SK-N-SH treated with all-trans-retinoic acid at 6 μM for 48 hours (cell line): ENCODE measurements around the gene CSF2RB.

ENCODE experiments used
- ATAC-seq: fragments of 200-7000 bp; cut with Tn5 transposase; 3 replicates; pipeline ENCODE4 v1.9.1; 2020; ENCODE audit warnings: mild to moderate bottlenecking, moderate library complexity
- ARNTL ChIP-seq: fragments of 450-650 bp; formaldehyde crosslinking; IDR thresholded peaks from 2 replicates; pipeline ENCODE4 v1.5.0; 2020; ENCODE audit warnings: low read depth, mild to moderate bottlenecking, moderate library complexity, borderline replicate concordance
- BACH2 ChIP-seq: fragments of 250-450 bp; sonication (Bioruptor Pico); IDR thresholded peaks from 2 replicates; pipeline ENCODE4 v1.9.0; 2021; ENCODE audit warnings: mild to moderate bottlenecking, borderline replicate concordance
- CREB5 ChIP-seq: fragments of 250-450 bp; sonication (Bioruptor Pico); IDR thresholded peaks from 2 replicates; pipeline ENCODE4 v1.5.1; 2020; ENCODE audit warnings: low read depth, mild to moderate bottlenecking, moderate library complexity
- CSDC2 ChIP-seq: fragments of 250-450 bp; sonication (Bioruptor Pico); IDR thresholded peaks from 2 replicates; pipeline ENCODE4 v1.5.0; 2020; ENCODE audit warnings: mild to moderate bottlenecking, moderate library complexity
- ESRRG ChIP-seq: fragments of 250-450 bp; sonication (Bioruptor Pico); IDR thresholded peaks from 2 replicates; pipeline ENCODE4 v1.6.1; 2021; ENCODE audit warnings: mild to moderate bottlenecking
- GLIS3 ChIP-seq: fragments of 250-450 bp; sonication (Bioruptor Pico); IDR thresholded peaks from 2 replicates; pipeline ENCODE4 v1.5.0; 2020; ENCODE audit warnings: mild to moderate bottlenecking, moderate library complexity
- PATZ1 ChIP-seq: fragments of 250-450 bp; sonication (Bioruptor Pico); IDR thresholded peaks from 2 replicates; pipeline ENCODE4 v1.8.0; 2020; ENCODE audit warnings: mild to moderate bottlenecking, moderate library complexity, borderline replicate concordance
- RARB ChIP-seq: fragments of 250-450 bp; sonication (Bioruptor Pico); IDR thresholded peaks from 2 replicates; pipeline ENCODE4 v1.8.0; 2021; ENCODE audit warnings: mild to moderate bottlenecking, moderate library complexity
- SNAI2 ChIP-seq: fragments of 250-450 bp; sonication (Bioruptor Pico); IDR thresholded peaks from 2 replicates; pipeline ENCODE4 v1.5.0; 2020; ENCODE audit warnings: mild to moderate bottlenecking, moderate library complexity
- TCF4 ChIP-seq: fragments of 250-450 bp; sonication (Bioruptor Pico); IDR thresholded peaks from 2 replicates; pipeline ENCODE4 v1.8.0; 2021; ENCODE audit warnings: mild to moderate bottlenecking, moderate library complexity, borderline replicate concordance
- TOX ChIP-seq: fragments of 250-450 bp; sonication (Bioruptor Pico); IDR thresholded peaks from 2 replicates; pipeline ENCODE4 v1.8.0; 2021; ENCODE audit warnings: mild to moderate bottlenecking, moderate library complexity, borderline replicate concordance
- TSHZ2 ChIP-seq: fragments of 250-450 bp; sonication (Bioruptor Pico); IDR thresholded peaks from 2 replicates; pipeline ENCODE4 v1.5.0; 2020; ENCODE audit warnings: mild to moderate bottlenecking, moderate library complexity
- ZC3H10 ChIP-seq: fragments of 250-450 bp; sonication (Bioruptor Pico); IDR thresholded peaks from 2 replicates; pipeline ENCODE4 v1.5.1; 2021; ENCODE audit warnings: mild to moderate bottlenecking, moderate library complexity
- ZFP3 ChIP-seq: fragments of 250-450 bp; sonication (Bioruptor Pico); IDR thresholded peaks from 2 replicates; pipeline ENCODE4 v1.5.0; 2020; ENCODE audit warnings: mild to moderate bottlenecking, moderate library complexity
- ZFP30 ChIP-seq: fragments of 450-650 bp; formaldehyde crosslinking; IDR thresholded peaks from 2 replicates; pipeline ENCODE4 v1.5.0; 2022; ENCODE audit warnings: mild to moderate bottlenecking, moderate library complexity
- ZNF8 ChIP-seq: fragments of 450-650 bp; formaldehyde crosslinking; IDR thresholded peaks from 2 replicates; pipeline ENCODE4 v1.5.0; 2020; ENCODE audit warnings: mild to moderate bottlenecking, moderate library complexity

CSF2RB gene

DNA sequence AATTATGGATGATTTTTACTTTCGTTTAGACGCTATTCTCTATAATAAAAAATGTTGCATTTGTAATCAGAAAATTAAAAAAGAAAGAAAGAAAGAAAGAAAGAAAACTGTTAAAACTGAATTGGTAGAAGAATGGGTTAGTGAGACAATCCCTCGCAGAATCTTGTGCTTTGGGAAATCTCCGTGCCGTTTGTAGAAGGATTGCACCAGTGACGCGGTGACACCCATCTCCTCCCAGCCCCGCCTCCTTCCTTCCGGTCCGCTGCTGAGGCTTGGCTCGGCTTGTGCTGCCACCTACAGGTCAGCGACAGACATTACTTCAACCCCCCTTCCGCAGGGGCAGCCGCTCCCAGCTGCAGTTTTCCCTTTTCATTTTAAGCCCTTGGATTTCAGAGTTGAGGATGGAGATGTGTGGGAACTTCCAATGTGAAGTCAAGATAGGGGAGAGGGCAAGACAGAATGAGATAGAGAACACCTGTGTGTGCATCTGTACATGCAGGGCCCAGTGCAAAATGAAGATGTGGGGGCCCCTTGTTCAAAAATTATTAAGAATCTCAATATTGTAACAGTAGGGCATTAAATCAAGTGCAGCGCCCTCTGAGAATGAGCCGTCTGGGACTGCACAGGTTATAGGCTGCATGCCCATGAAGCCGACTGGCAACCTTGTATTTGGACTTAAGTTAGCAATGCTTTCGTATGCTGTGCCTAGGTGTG, 64.7 kb downstream of the CSF2RB start:
- TF ChIP-seq ESRRG (CRISPR knock-in tag) (no peak), CREB5 (CRISPR knock-in tag) (no peak), TCF4 (CRISPR knock-in tag) (no peak), ZFP30 (no peak), RARB (CRISPR knock-in tag) (no peak), PATZ1 (CRISPR knock-in tag) (no peak), SNAI2 (CRISPR knock-in tag) (no peak)
- peak; percentile 94 for ATAC-seq

- TF ChIP-seq SNAI2 (CRISPR knock-in tag), result no peak
- no peak for TF ChIP-seq RARB (CRISPR knock-in tag)
- no peak for TF ChIP-seq ZNF8 (CRISPR knock-in tag)
- TF ChIP-seq BACH2 (CRISPR knock-in tag), result no peak
- TF ChIP-seq CSDC2, result no peak
- no peak for TF ChIP-seq PATZ1 (CRISPR knock-in tag)
- no peak for TF ChIP-seq TSHZ2
- TF ChIP-seq TOX (CRISPR knock-in tag), result no peak
- no peak for TF ChIP-seq ZFP30
- TF ChIP-seq ZFP3 (CRISPR knock-in tag), result no peak
- no peak for TF ChIP-seq GLIS3
- no peak for TF ChIP-seq ESRRG (CRISPR knock-in tag)
- TF ChIP-seq ZC3H10 (CRISPR knock-in tag), result no peak
- TF ChIP-seq TCF4 (CRISPR knock-in tag), result no peak
- TF ChIP-seq, all 23 proteins: peak for 0
- no peak for ATAC-seq
These were observed 65.8 kb downstream of the CSF2RB start for GRCh38 chr22:36979016-36979910.

DNA sequence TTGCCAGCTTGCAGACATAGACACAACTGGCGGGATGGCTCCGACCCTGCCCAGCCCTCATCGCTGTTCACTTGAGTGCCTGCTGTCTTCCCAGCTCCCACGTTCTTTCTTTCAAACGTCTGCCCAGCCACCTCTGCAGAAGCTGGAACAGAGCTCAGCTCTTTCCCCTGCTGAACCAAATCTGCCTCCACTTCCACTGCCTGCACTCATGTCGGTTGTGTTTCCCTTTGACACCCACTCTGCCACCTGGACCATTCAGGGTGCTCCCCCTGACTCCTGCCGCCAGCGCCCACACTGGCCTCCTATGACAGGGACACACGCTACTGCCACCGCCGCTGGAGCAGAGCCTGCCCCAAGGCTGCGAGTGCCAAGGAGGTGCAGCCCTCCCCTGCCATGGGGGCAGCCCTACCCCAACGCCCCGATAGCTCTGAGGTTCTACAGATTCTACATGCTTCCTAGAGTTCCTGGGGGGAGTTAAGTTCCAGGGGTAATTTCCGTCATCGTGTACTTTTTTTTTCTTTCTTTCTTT, 67.9 kb downstream of the CSF2RB start:
- TF ChIP-seq ARNTL (CRISPR knock-in tag), result no peak
- TF ChIP-seq CREB5 (CRISPR knock-in tag), result no peak
- ATAC-seq, result no peak
